HG02610 (cell line): ENCODE results near the gene MEIOSIN.

Experiments used
- ATAC-seq: cut with Tn5 transposase; IDR thresholded peaks from one replicate; pipeline ENCODE4 v1.9.1; 2021; ENCODE audit warnings: mild to moderate bottlenecking, moderate library complexity; ENCODE audit not compliant: unreplicated experiment

The MEIOSIN gene

GRCh38 chr19:45778010-45778661 lies 44.9 kb downstream of the MEIOSIN start:
- ATAC-seq = no peak

- ATAC-seq = peak; percentile 80
Observed at GRCh38 chr19:45779231-45780145, 46.2 kb downstream of the MEIOSIN start.

- ATAC-seq = no peak
Observed at GRCh38 chr19:45780146-45780447, 46.9 kb downstream of the MEIOSIN start.

- ATAC-seq = no peak
Observed at GRCh38 chr19:45780448-45781213, 47.4 kb downstream of the MEIOSIN start.

- no peak for ATAC-seq
Observed at GRCh38 chr19:45781214-45782161, 48.2 kb downstream of the MEIOSIN start.

- ATAC-seq = no peak
Observed at GRCh38 chr19:45782162-45782691, 49.0 kb downstream of the MEIOSIN start, which contains the start of gene DMPK. Gene DMPK, minus strand, starts transcription at chr19:45782490. Its CDS starts 138 bp downstream, at chr19:45782352.

GRCh38 chr19:45782820-45783785 lies 49.9 kb downstream of the MEIOSIN start:
- ATAC-seq = no peak

GRCh38 chr19:45784096-45784495 lies 50.9 kb downstream of the MEIOSIN start:
- ATAC-seq = no peak

GRCh38 chr19:45785097-45785496 lies 51.9 kb downstream of the MEIOSIN start:
- no peak for ATAC-seq

- no peak for ATAC-seq
Observed at GRCh38 chr19:45785781-45786532, 52.7 kb downstream of the MEIOSIN start.

GRCh38 chr19:45786533-45786894 lies 53.3 kb downstream of the MEIOSIN start:
- ATAC-seq = no peak

GRCh38 chr19:45789035-45789786 lies 56.0 kb downstream of the MEIOSIN start:
- no peak for ATAC-seq

GRCh38 chr19:45790942-45791341 lies 57.7 kb downstream of the MEIOSIN start:
- ATAC-seq = no peak

- peak; percentile 21 for ATAC-seq
Observed at GRCh38 chr19:45791744-45792469, 58.7 kb downstream of the MEIOSIN start.

- ATAC-seq = peak; percentile 89
Observed at GRCh38 chr19:45792470-45793177, 59.4 kb downstream of the MEIOSIN start, which contains the start of gene DMWD. Gene DMWD, minus strand, starts transcription at chr19:45792845. Its CDS starts 89 bp downstream, at chr19:45792756.

- ATAC-seq = no peak
Observed at GRCh38 chr19:45793178-45793564, 59.9 kb downstream of the MEIOSIN start.
